GM18951 (cell line): Measurements from ENCODE around the gene SUCO.

ENCODE experiments used
- POLR2A ChIP-seq: IDR thresholded peaks from 4 replicates; pipeline ENCODE4 v1.6.1; 2011; ENCODE audit warnings: mild to moderate bottlenecking; ENCODE audit not compliant: insufficient read length, insufficient read depth; ENCODE audit errors: extremely low read depth
- in situ Hi-C: fragments of 300-500 bp; cut with MboI; formaldehyde crosslinking; loops from one replicate; pipeline ENCODE4 v1.12.0; 2022; ENCODE audit warnings: low sequenced_read_pairs, mixed read lengths, inconsistent platforms; ENCODE audit not compliant: unreplicated experiment

SUCO gene

DNA sequence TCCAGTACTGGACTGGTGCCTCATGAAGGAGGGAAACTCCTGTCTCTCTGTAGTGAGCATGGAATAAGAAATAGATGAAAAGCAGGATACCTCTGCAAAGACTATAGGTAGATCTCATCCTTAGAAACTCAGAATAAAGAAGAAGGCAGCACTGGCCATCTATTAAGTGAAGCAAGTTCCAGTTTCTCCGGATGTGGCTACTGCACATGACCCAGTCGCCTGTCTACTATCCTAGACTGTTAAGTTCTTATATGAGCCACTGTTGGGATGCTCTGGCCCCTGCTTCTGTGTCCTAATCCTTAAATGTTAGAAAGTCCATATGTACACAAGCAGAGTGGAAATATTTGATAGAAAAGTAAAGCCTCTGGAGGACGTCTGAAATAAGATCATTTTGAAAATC is 128.2 kb downstream of the SUCO start:
- in situ Hi-C loops, result no loop called here
- TF ChIP-seq POLR2A, result no peak
